Stimulated activated CD4-positive, alpha-beta T cell treated with anti-CD3 and anti-CD28 coated beads, TNF-alpha, amount 100 ng/mL, for 24 hours (primary cell): ENCODE measurements around the gene RGS3.

Experiments used
- DNase-seq, 3 experiments: peaks; one replicate each; pipeline ENCODE4 v3.0.0-alpha.2; 2020; ENCODE audit warnings: low read depth in 3 of 3

Gene RGS3

GRCh38 chr9:113600023-113600823 is 136.7 kb downstream of the RGS3 start:
- no peak for DNase-seq

GRCh38 chr9:113600871-113601614 is 137.5 kb downstream of the RGS3 start:
- DNase-seq: no peak

GRCh38 chr9:113601656-113602055 is 138.1 kb downstream of the RGS3 start:
- DNase-seq: no peak

GRCh38 chr9:113602126-113603047 is 138.9 kb downstream of the RGS3 start:
- DNase-seq: peak in 2 of 3 experiments; percentile 17 to 73

GRCh38 chr9:113603048-113603375 is 139.5 kb downstream of the RGS3 start:
- no peak for DNase-seq

- no peak for DNase-seq
Observed at GRCh38 chr9:113603773-113604172, 140.2 kb downstream of the RGS3 start.

GRCh38 chr9:113604393-113604792 is 140.9 kb downstream of the RGS3 start:
- no peak for DNase-seq

- DNase-seq: no peak
Observed at GRCh38 chr9:113606510-113606909, 143.0 kb downstream of the RGS3 start.

- no peak for DNase-seq
Observed at GRCh38 chr9:113608082-113608685, 144.7 kb downstream of the RGS3 start.

- no peak for DNase-seq
Observed at GRCh38 chr9:113609562-113610318, 146.2 kb downstream of the RGS3 start.

GRCh38 chr9:113611461-113612215 is 148.1 kb downstream of the RGS3 start:
- DNase-seq: no peak

GRCh38 chr9:113612216-113612747 is 148.8 kb downstream of the RGS3 start:
- DNase-seq: no peak

- DNase-seq: no peak
Observed at GRCh38 chr9:113612828-113613227, 149.3 kb downstream of the RGS3 start.

GRCh38 chr9:113613815-113614413 is 150.4 kb downstream of the RGS3 start:
- DNase-seq: no peak

- DNase-seq: peak in 1 of 3 experiments; percentile 41
Observed at GRCh38 chr9:113614843-113615648, 151.5 kb downstream of the RGS3 start.

- DNase-seq: no peak
Observed at GRCh38 chr9:113616116-113616515, 152.6 kb downstream of the RGS3 start.

- DNase-seq: peak in 1 of 3 experiments; percentile 30
Observed at GRCh38 chr9:113616621-113617496, 153.3 kb downstream of the RGS3 start.

- DNase-seq: no peak
Observed at GRCh38 chr9:113617550-113617949, 154.0 kb downstream of the RGS3 start.
